K562 (cell line): ENCODE data around the gene IMPA2. TPM values are rescaled to one million over a fixed set of nuclear protein-coding genes. Genes with fewer than 3 reads are reported as not detected.

Experiments
- ATAC-seq: fragments of 200-7000 bp; cut with Tn5 transposase; 3 replicates; pipeline ENCODE4 v1.9.1; 2020; ENCODE audit warnings: moderate library complexity
- BruUV-seq: library from RNA; stranded (reverse); fragments of 400-500 nt; replicated peaks from 2 replicates; lab custom pipeline; 2021; lab: Mats Ljungman, UMichigan
- CTCF ChIA-PET: fragments of 300-600 bp; formaldehyde crosslinking; extraction: SDS; loops from one replicate; lab custom pipeline; 2021; ENCODE audit warnings: low intra/inter-chr PET ratio; lab: Yijun Ruan, JAX
- POLR2A ChIA-PET: fragments of 300-600, 350-650 bp; sonication (Branson Sonifier 250); formaldehyde crosslinking; extraction: SDS; loops from one replicate; lab custom pipeline; 2021; ENCODE audit warnings: antibody characterized with exemption, inconsistent platforms; lab: Yijun Ruan, JAX
- DNase-seq, 4 experiments: peaks; one replicate each; pipeline versions ENCODE4 v3.0.0 to v3.0.0-alpha.2; 2011 to 2018; ENCODE audit warnings: low spot score in 3 of 4, mixed read lengths in 3 of 4; ENCODE audit errors: extremely low read depth in 1 of 4
- FAIRE-seq: peaks from 2 replicates; lab custom pipeline; 2011; peaks lifted over from hg19 to GRCh38; lab: Jason Lieb, UNC
- H2AFZ ChIP-seq: 2 replicates; pipeline ENCODE4 v1.6.0; 2011; ENCODE audit warnings: low read depth, low read length, control low read depth, inconsistent platforms
- H3K27ac ChIP-seq: fragments of 200-600 bp; 3 replicates; pipeline ENCODE4 v1.8.0; 2011; ENCODE audit warnings: low read depth, mild to moderate bottlenecking, control low read depth, inconsistent platforms, low read length, moderate library complexity, mixed read lengths; ENCODE audit errors: extremely low read depth
- H3K27me3 ChIP-seq, 2 experiments: fragments of 300-600 bp in 1 of 2; 2 replicates in 1 of 2; 3 replicates in 1 of 2; pipeline versions ENCODE4 v1.6.0 to v1.8.0; 2011; ENCODE audit warnings: inconsistent platforms in 2 of 2, low read length in 2 of 2, mild to moderate bottlenecking in 1 of 2, mixed read lengths in 1 of 2, moderate library complexity in 1 of 2; ENCODE audit not compliant: control insufficient read depth in 2 of 2, insufficient read depth in 2 of 2
- H3K36me3 ChIP-seq: fragments of 300-600 bp; 3 replicates; pipeline ENCODE4 v1.8.0; 2011; ENCODE audit warnings: mild to moderate bottlenecking, low read length, inconsistent platforms; ENCODE audit not compliant: control insufficient read depth, insufficient read depth
- H3K4me1 ChIP-seq, 2 experiments: fragments of 200-600 bp in 1 of 2; replicated peaks in 1 of 2; 2 replicates in 1 of 2; 3 replicates in 1 of 2; pipeline versions ENCODE4 v1.5.1 to v1.8.0; 2011; ENCODE audit warnings: inconsistent platforms in 2 of 2, low read length in 2 of 2, mild to moderate bottlenecking in 1 of 2, mixed read lengths in 1 of 2, moderate library complexity in 1 of 2; ENCODE audit not compliant: control insufficient read depth in 2 of 2, insufficient read depth in 2 of 2
- H3K4me2 ChIP-seq: 2 replicates; pipeline ENCODE4 v1.6.1; 2011; ENCODE audit warnings: low read length, control low read depth, inconsistent platforms, mixed read lengths; ENCODE audit not compliant: insufficient read depth
- H3K4me3 ChIP-seq: fragments of 200-600 bp; sonication (generic), shearing (Covaris generic); 2 replicates; pipeline ENCODE4 v1.5.1; 2016; ENCODE audit warnings: control low read depth, inconsistent platforms
- H3K79me2 ChIP-seq: fragments of 200-600 bp; 3 replicates; pipeline ENCODE4 v1.8.0; 2011; ENCODE audit warnings: low read length, inconsistent platforms; ENCODE audit not compliant: control insufficient read depth, insufficient read depth
- H3K9ac ChIP-seq, 2 experiments: 2 replicates each; pipeline versions ENCODE4 v1.6.0 to v1.6.1; 2011; ENCODE audit warnings: low read depth in 2 of 2, low read length in 2 of 2, control low read depth in 1 of 2, inconsistent platforms in 1 of 2, mild to moderate bottlenecking in 1 of 2, mixed read lengths in 1 of 2; ENCODE audit not compliant: insufficient read depth in 1 of 2
- H3K9me1 ChIP-seq: one replicate; pipeline ENCODE4 v1.6.0; 2011; ENCODE audit warnings: inconsistent platforms, mild to moderate bottlenecking, low read length, moderate library complexity; ENCODE audit not compliant: control insufficient read depth, insufficient read depth
- H3K9me3 ChIP-seq: replicated peaks from 2 replicates; pipeline ENCODE4 v1.5.1; 2011; ENCODE audit warnings: low read depth, low read length, inconsistent platforms; ENCODE audit not compliant: control insufficient read depth, insufficient read depth
- H4K20me1 ChIP-seq: replicated peaks from 2 replicates; pipeline ENCODE4 v1.6.1; 2011; ENCODE audit warnings: low read length, inconsistent platforms, mixed read lengths; ENCODE audit not compliant: control insufficient read depth, insufficient read depth
- ARID3B ChIP-seq: fragments of 250-450 bp; sonication (Bioruptor Pico); IDR thresholded peaks from 2 replicates; pipeline ENCODE4 v1.4.0; 2020; ENCODE audit warnings: borderline replicate concordance
- CBX5 ChIP-seq: IDR thresholded peaks from 2 replicates; pipeline ENCODE4 v1.6.1; 2014; ENCODE audit warnings: low read depth, borderline replicate concordance
- CXXC5 ChIP-seq: fragments of 250-450 bp; sonication (Bioruptor Pico); IDR thresholded peaks from 2 replicates; pipeline ENCODE4 v1.8.0; 2022; ENCODE audit warnings: inconsistent platforms, mild to moderate bottlenecking, moderate library complexity
- FOXJ3 ChIP-seq: sonication (generic); formaldehyde crosslinking; IDR thresholded peaks from 2 replicates; pipeline ENCODE4 v1.4.0; 2020; ENCODE audit warnings: mild to moderate bottlenecking, missing genetic modification reagents
- HINFP ChIP-seq: fragments of 450-650 bp; conservative IDR thresholded peaks from 2 replicates; pipeline ENCODE4 v1.6.1; 2016; ENCODE audit warnings: missing genetic modification characterization, low read depth, mild to moderate bottlenecking, control low read depth, missing compliant biosample characterization
- KDM2B ChIP-seq: fragments of 250-450 bp; sonication (Bioruptor Pico); IDR thresholded peaks from 2 replicates; pipeline ENCODE4 v1.8.0; 2021; ENCODE audit warnings: mild to moderate bottlenecking, moderate library complexity
- MCM2 ChIP-seq: fragments of 450-650 bp; IDR thresholded peaks from 2 replicates; pipeline ENCODE4 v1.6.1; 2017; ENCODE audit warnings: low read depth, mild to moderate bottlenecking
- NCOA6 ChIP-seq: fragments of 450-650 bp; IDR thresholded peaks from 2 replicates; pipeline ENCODE4 v1.6.1; 2017; ENCODE audit warnings: mild to moderate bottlenecking
- NRF1 ChIP-seq, 2 experiments: fragments of 450-650 bp; IDR thresholded peaks in 1 of 2; conservative IDR thresholded peaks in 1 of 2; 2 replicates each; pipeline ENCODE4 v1.6.1; 2014; ENCODE audit warnings: mild to moderate bottlenecking in 2 of 2
- RAD51 ChIP-seq: fragments of 450-650 bp; IDR thresholded peaks from 2 replicates; pipeline ENCODE4 v1.7.1; 2016; ENCODE audit warnings: low read depth, mild to moderate bottlenecking, borderline replicate concordance
- RCOR1 ChIP-seq, 2 experiments: IDR thresholded peaks; 2 replicates each; pipeline ENCODE4 v1.6.1; 2012; ENCODE audit warnings: low read depth in 2 of 2, low read length in 2 of 2, borderline replicate concordance in 1 of 2, improper control_type of control experiment in 1 of 2
- SUPT5H ChIP-seq: fragments of 450-650 bp; IDR thresholded peaks from 2 replicates; pipeline ENCODE4 v1.6.1; 2016
- TEAD2 ChIP-seq: fragments of 450-650 bp; IDR thresholded peaks from 2 replicates; pipeline ENCODE4 v1.6.1; 2016; ENCODE audit warnings: missing genetic modification characterization, control low read depth, missing compliant biosample characterization
- ZNF146 ChIP-seq: IDR thresholded peaks from one replicate; pipeline ENCODE4 v1.6.1; 2018; ENCODE audit warnings: missing compliant biosample characterization; ENCODE audit not compliant: unreplicated experiment
- ZNF280A ChIP-seq: fragments of 450-650 bp; IDR thresholded peaks from 2 replicates; pipeline ENCODE4 v1.6.1; 2018; ENCODE audit warnings: mild to moderate bottlenecking, low read depth; ENCODE audit not compliant: partially characterized antibody
- ZNF699 ChIP-seq: fragments of 250-450 bp; sonication (Bioruptor Pico); IDR thresholded peaks from 2 replicates; pipeline ENCODE4 v1.8.0; 2021; ENCODE audit warnings: mild to moderate bottlenecking, moderate library complexity; ENCODE audit not compliant: insufficient replicate concordance
- WGBS: fragments of 100-300 bp; shearing (Covaris generic); methylation state at CpG from one replicate; pipeline ENCODE4 v1.1.6; 2016; ENCODE audit warnings: low coverage, mixed read lengths; ENCODE audit not compliant: insufficient coverage; ENCODE audit errors: missing lambda C conversion rate; 5-methylcytosine and 5-hydroxymethylcytosine counted together
- in situ Hi-C: fragments of 300-500 bp; cut with MboI; formaldehyde crosslinking; loops from 4 replicates; pipeline ENCODE4 v1.15.0; 2018; ENCODE audit warnings: inconsistent platforms, mixed read lengths
- intact Hi-C: fragments of 100-400 bp; cut with micrococcal nuclease; formaldehyde crosslinking; loops from 2 replicates; pipeline ENCODE4 v1.14.2; 2022
- polyA plus RNA-seq, 8 experiments: library from polyadenylated mRNA; depleted of rRNA in 4 of 8; stranded (reverse) in 5 of 8; unstranded in 3 of 8; fragments of >200 nt; fragmentation: Nextera tagmentation in 2 of 8; fragmentation: Illumina TruSeq in 1 of 8; extraction: Ambion mirVana in 2 of 8; extraction: Trizol in 1 of 8; gene quantifications; 2 replicates each; pipeline versions ENCODE4 v1.2.1 to v1.2.3, GENCODE V29; 2011 to 2014; ENCODE audit warnings: inconsistent platforms in 1 of 8, missing spikeins in 1 of 8
- total RNA-seq, 7 experiments: library from RNA; depleted of rRNA in 6 of 7; stranded (reverse); fragments of >200 nt in 6 of 7; fragmentation: Illumina TruSeq in 2 of 7; extraction: Trizol in 2 of 7; gene quantifications; 2 replicates each; pipeline versions ENCODE4 v1.2.1 to v1.2.3, GENCODE V29; 2011 to 2021; ENCODE audit warnings: low replicate concordance in 1 of 7

Gene IMPA2
- total and polyA plus RNA-seq, 9 of the 15 experiments (the other 6 are each of a cell fraction or from before 2014, with no cell fraction given), result 0.62 to 11.3 (median 5.7) TPM

GRCh38 chr18:11956371-11957308 is 24.7 kb upstream of the IMPA2 start (continued):
- TF ChIP-seq ZNF280A, result peak; percentile 97
- no peak for TF ChIP-seq RAD51

DNA sequence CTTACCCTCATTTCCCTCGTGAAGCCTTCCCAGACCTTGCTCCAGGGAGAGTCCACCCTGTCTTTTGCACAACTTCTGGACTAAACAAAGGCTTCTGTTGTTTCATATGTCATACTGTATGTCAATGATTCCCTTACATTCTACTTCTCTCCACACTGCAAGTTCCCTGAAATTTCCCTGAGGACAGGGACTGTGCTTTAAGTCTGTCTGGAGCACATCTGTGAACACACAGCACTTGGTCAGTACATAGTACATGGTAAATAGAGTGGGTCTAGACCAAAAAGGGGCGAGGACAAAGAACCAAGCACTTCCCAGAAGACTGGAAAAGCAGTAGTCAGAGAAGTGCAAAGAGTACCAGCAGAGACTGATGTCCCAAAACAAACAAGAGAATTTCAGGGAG is 23.7 kb upstream of the IMPA2 start:
- no peaks in the 10 kb centered on the region for H4K20me1 ChIP-seq
- in situ Hi-C loops (no loop called here), intact Hi-C loops (no loop called here)
- no peak overlapping the region for H2AFZ ChIP-seq
- ChIA-PET POLR2A (no interaction called here), CTCF (no interaction called here)
- no peaks in the 10 kb centered on the region for H3K36me3 ChIP-seq
- 50% methylated on average over 2 of the region's 2 CpGs for WGBS
- peaks cover 11% of the 10 kb centered on the region for H3K9me3 ChIP-seq
- H3K4me2 ChIP-seq, result no peak overlapping the region
- BruUV-seq, result no TSS peak
- H3K9ac ChIP-seq, result no peak overlapping the region
- no peaks in the 10 kb centered on the region for H3K9me1 ChIP-seq
- H3K79me2 ChIP-seq, result no peaks in the 10 kb centered on the region
- H3K27ac ChIP-seq, result no peak overlapping the region
- no peak for DNase-seq
- H3K4me1 ChIP-seq, result peaks cover 21 to 25% of the 10 kb centered on the region in 2 experiments; a peak in 4 of 5 replicates
- H3K4me3 ChIP-seq, result no peak overlapping the region
- no peak for FAIRE-seq
- ATAC-seq, result no peak
- no peaks in the 10 kb centered on the region for H3K27me3 ChIP-seq
- TF ChIP-seq CBX5 (no peak), NCOA6 (no peak), CXXC5 (CRISPR knock-in tag) (no peak), NRF1 (conservative IDR thresholded peaks at IDR 0.05 in 1 of 2, IDR thresholded peaks at IDR 0.05 in 1 of 2) (no peak), RCOR1 (IDR thresholded peaks at IDR 0.05; ENCODE audit: borderline replicate concordance in 1 of 2, low read depth in 2 of 2, low read length in 2 of 2) (no peak), MCM2 (no peak), HINFP (no peak), SUPT5H (no peak), KDM2B (CRISPR knock-in tag) (no peak), TEAD2 (tag) (no peak), FOXJ3 (CRISPR knock-in tag) (no peak), ZNF146 (CRISPR knock-in tag) (no peak), ZNF699 (CRISPR knock-in tag) (no peak), ARID3B (CRISPR knock-in tag) (no peak)
